ENCODE measurements around the gene DNAAF8. TPM values are rescaled to one million over a fixed set of nuclear protein-coding genes. Genes with fewer than 3 reads are reported as not detected.

Gene DNAAF8
- total RNA-seq, 2 experiments from 2014 or later = 0.11 to 0.16 TPM

DNA sequence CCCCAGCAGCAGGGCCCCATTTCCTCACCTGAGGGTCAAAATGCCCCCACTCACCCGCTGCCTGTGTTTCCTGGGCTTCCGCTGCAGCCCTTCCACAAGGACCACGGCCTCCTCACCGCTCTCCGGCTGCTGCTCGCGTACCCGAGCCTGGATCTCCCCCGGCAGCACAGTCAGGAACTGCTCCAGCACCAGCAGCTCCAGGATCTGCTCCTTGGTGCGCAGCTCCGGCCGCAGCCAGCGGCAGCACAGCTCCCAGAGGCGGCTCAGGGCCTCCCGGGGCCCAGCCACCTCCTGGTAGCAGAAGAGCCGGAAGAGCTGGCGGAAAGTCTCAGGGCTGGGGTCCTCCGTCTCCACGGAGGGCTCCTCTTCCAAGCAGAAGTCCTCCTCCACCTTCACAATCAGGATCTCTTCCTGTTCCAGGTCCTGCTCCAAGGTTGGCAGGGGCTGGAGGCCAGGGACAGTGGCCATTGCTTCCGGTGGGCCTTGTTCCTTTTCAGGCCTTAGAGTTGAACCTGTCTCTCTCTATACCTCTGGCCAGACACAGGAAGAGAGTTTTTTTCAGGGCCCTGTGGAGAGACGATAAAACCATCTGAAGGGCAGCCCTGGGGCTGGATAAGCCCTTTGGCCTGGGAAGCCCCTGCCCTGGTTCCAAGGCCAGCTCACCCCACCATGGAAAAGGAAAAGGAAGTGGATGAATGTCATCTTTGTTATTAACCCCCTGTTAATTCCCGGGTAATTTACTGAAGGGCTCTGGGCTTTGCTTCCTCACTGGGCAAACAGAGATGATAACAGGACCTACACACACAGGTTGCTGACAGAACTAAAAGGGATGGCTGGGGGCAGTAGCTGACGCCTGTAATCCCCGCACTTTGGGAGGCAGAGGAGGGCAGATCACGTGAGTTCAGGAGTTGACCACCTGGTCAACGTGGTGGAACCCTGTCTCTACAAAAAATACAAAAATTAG lies 31.5 kb downstream of the DNAAF8 start:
- intact Hi-C loops (cut with DNase I, micrococcal nuclease) = loop anchor here (2.0 to 5.0 kb wide), 5 partner anchors 141 to 883 kb away; partner anchors contain the start of genes CREBBP (in 1 of the 2), DNAJA3 (in 1 of the 2), HMOX2 (in 1 of the 2) and MGRN1 (in 1 of the 2)
- no peak for ATAC-seq
- POLR2A ChIA-PET = no interaction called here

DNA sequence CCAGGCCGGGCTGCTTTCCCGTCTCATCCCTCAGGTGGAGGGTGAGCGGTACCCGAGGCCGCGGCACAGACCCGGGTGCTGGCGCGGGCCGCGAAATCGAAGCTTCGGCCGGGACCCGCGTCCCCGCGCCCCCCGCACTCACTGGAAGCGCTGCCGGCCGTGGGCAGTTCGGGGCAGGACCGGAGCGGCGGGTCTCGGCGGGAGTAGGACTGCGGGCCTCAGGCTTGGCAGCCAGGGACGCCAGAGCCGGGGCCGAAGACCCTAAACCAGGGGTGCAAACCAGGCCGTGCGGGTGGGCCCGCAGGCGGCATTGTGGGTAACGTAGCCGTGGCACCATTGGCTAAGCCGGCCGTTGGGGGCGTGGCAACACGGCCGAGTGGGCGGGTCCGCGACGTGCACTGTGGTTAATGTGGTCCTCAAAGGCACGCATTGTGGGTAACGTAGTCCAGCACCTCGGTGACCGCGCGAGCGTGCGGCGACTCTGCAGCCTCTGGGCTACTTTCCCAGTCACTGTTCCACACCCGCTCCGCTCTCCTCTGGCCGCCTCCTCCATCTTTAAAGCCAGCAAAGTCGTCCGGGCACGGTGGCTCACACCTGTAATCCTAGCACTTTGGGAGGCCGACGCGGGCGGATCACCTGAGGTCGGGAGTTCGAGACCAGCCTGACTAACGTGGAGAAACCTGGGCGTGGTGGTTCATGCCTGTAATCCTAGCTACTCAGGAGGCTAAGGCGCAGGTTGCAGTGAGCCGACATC lies 32.7 kb downstream of the DNAAF8 start, which contains the start of gene ZNF500:
Gene ZNF500 (minus strand): TSS at position 288 of the 754 bp plus-strand sequence. CDS start 1,184 bp downstream, outside the sequence.
- peak within 1 kb of the TSS; percentile 89 for H3K4me3 Mint-ChIP-seq
- H3K27ac Mint-ChIP-seq = peak within 1 kb of the TSS; percentile 91
- no peaks in the 10 kb centered on the region for H3K9me3 Mint-ChIP-seq (ENCODE audit: low read depth)
- DNase-seq = peak; percentile 97
- intact Hi-C loops (cut with DNase I, micrococcal nuclease) = loop anchor here (1.0 to 5.0 kb wide), 9 partner anchors 33 to 885 kb away; partner anchors contain the start of genes ANKS3 (in 2 of the 2), DNAAF8 (in 2 of the 2), ROGDI (in 2 of the 2) and SEC14L5 (in 2 of the 2)
- H3K27me3 Mint-ChIP-seq = no peaks in the 10 kb centered on the region
- peak; percentile 78 for ATAC-seq
- peaks cover 25% of the 10 kb centered on the region for H3K4me1 Mint-ChIP-seq
- CTCF ChIA-PET = interaction anchor here (1.1 to 1.3 kb wide), 2 partner anchors 32 to 189 kb away, joined by 3 read pairs; partner anchors contain the start of gene DNAAF8
- H3K36me3 Mint-ChIP-seq (ENCODE audit: low read depth) = peaks cover 16% of the 10 kb centered on the region
- POLR2A ChIA-PET = no interaction called here

More for the DNA sequence above, 31.5 kb downstream of the DNAAF8 start:
- peak overlapping the region; percentile 89 for H3K4me3 Mint-ChIP-seq
- CTCF ChIA-PET = interaction anchor here (1.1 to 1.3 kb wide), 2 partner anchors 31 to 190 kb away, joined by 3 read pairs; partner anchors contain the start of gene DNAAF8
- H3K4me1 Mint-ChIP-seq = peaks cover 26% of the 10 kb centered on the region
- no peak for DNase-seq
- H3K27ac Mint-ChIP-seq = peak overlapping the region; percentile 76
- no peaks in the 10 kb centered on the region for H3K9me3 Mint-ChIP-seq (ENCODE audit: low read depth)
- peaks cover 21% of the 10 kb centered on the region for H3K36me3 Mint-ChIP-seq (ENCODE audit: low read depth)
- H3K27me3 Mint-ChIP-seq = no peaks in the 10 kb centered on the region

- Mint-ChIP-seq H3K4me1 (peaks cover 23% of the 10 kb centered on the region), H3K27ac (peak overlapping the region; percentile 88), H3K9me3 (ENCODE audit: low read depth) (no peaks in the 10 kb centered on the region), H3K36me3 (ENCODE audit: low read depth) (peaks cover 11% of the 10 kb centered on the region), H3K27me3 (no peaks in the 10 kb centered on the region), H3K4me3 (peak overlapping the region; percentile 89)
- POLR2A ChIA-PET = interaction anchor here (0.7 to 1.0 kb wide), 2 partner anchors 34 to 68 kb away, joined by 3 to 4 read pairs; partner anchors contain the start of genes ANKS3 and DNAAF8
- DNase-seq = peak; percentile 57
- CTCF ChIA-PET = interaction anchor here (0.6 to 1.8 kb wide), 8 partner anchors 9 to 351 kb away, joined by 3 to 5 read pairs (median 4); partner anchors contain the start of genes ANKS3, DNAAF8 and MGRN1
- no peak for ATAC-seq
- intact Hi-C loops (cut with DNase I, micrococcal nuclease) = loop anchor here (1.0 to 5.0 kb wide), 12 partner anchors 34 to 886 kb away; partner anchors contain the start of genes ANKS3 (in 2 of the 2), DNAAF8 (in 2 of the 2), ROGDI (in 2 of the 2) and SEC14L5 (in 2 of the 2)
These were observed 33.7 kb downstream of the DNAAF8 start for GRCh38 chr16:4767872-4768548.

DNA sequence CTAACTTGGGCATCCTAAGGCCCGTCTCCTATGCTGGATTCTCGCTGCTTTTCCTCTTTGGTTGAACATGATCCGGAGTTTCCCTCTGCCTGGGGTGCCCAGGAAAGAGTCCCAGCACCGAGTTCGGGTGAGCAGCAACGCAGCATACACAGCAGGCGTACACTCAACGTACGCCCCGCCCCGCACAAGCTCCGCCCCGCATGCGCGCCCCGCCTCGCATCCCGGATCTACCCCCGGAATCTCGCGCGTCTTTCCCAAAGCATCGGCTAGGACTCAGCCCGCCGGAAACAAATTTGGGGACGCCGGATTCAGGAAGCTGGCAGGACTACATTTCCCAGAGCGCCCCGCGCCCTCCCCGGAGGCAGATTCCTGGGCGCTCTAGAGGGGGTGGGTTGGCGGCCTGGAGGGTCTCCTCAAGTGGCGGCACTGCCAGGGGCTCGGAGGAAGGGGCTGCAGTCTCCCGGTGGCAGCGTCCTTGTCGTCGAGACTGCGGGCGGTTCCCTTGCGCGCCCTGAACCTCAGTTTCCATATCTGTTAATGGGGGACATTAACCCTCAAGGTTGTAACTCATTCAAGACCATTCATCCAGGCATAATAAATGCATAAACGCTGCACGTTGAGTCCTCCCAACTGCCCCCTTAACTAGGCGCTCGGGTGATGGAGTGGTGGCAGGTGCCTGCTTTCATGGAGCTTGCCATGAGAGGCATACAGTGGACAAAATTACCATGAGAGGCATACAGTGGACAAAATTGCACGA lies 34.4 kb downstream of the DNAAF8 start:
- ChIA-PET CTCF (interaction anchor here (0.6 to 1.8 kb wide), 9 partner anchors 8 to 351 kb away, joined by 3 to 5 read pairs (median 3); partner anchors contain the start of genes ANKS3, DNAAF8 and MGRN1), POLR2A (interaction anchor here (0.6 to 1.0 kb wide), 5 partner anchors 34 to 153 kb away, joined by 3 to 4 read pairs (median 3); partner anchors contain the start of genes ANKS3, DNAAF8 and ROGDI)
- DNase-seq (peak; percentile 95), ATAC-seq (peak; percentile 87)
- Mint-ChIP-seq H3K4me1 (peaks cover 22% of the 10 kb centered on the region), H3K9me3 (ENCODE audit: low read depth) (no peaks in the 10 kb centered on the region), H3K36me3 (ENCODE audit: low read depth) (peaks cover 11% of the 10 kb centered on the region), H3K27ac (peak overlapping the region; percentile 88), H3K27me3 (no peaks in the 10 kb centered on the region), H3K4me3 (peak overlapping the region; percentile 89)
- intact Hi-C loops (cut with DNase I, micrococcal nuclease) = loop anchor here (1.0 to 5.0 kb wide), 5 partner anchors 75 to 886 kb away; partner anchors contain the start of genes CREBBP (in 1 of the 2), GLYR1 (in 1 of the 2), NUDT16L1 (in 1 of the 2) and SEC14L5 (in 1 of the 2)

GRCh38 chr16:4769306-4769638 lies 34.9 kb downstream of the DNAAF8 start:
- ChIA-PET CTCF (interaction anchor here (1.5 to 1.8 kb wide), 2 partner anchors 9 to 35 kb away, joined by 3 to 5 read pairs; partner anchors contain the start of genes ANKS3 and DNAAF8), POLR2A (interaction anchor here (0.6 to 0.7 kb wide), 3 partner anchors 33 to 154 kb away, joined by 3 to 4 read pairs (median 3); partner anchors contain the start of gene ROGDI)
- Mint-ChIP-seq H3K27me3 (no peaks in the 10 kb centered on the region), H3K4me1 (peaks cover 19% of the 10 kb centered on the region), H3K36me3 (ENCODE audit: low read depth) (peaks cover 7% of the 10 kb centered on the region), H3K9me3 (ENCODE audit: low read depth) (no peaks in the 10 kb centered on the region), H3K4me3 (peak overlapping the region; percentile 89), H3K27ac (peak overlapping the region; percentile 45)
- intact Hi-C loops (cut with DNase I, micrococcal nuclease) = loop anchor here (5.0 kb wide), 2 partner anchors 188 to 887 kb away; partner anchors contain the start of genes CREBBP (in 1 of the 2) and SEC14L5 (in 1 of the 2)
- ATAC-seq = no peak
- DNase-seq = no peak

DNA sequence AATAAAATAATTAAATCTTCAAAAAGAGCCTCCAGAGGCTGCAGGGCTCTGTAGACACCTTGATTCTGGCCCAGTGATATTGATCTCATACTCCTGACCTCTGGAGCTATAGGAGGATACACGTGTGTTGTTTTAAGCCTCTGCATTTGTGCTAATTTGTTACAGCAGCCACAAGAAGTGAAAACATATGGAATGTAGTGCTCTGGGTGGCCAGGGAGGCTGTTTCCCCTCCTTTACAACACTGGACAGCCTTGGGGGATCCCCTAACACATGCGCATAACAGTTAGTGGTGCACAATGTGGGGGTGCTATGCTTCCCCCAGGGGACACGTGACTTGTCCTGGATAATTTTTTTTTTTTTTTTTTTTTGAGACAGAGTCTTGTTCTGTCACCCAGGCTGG lies 37.3 kb downstream of the DNAAF8 start:
- CTCF ChIA-PET = interaction anchor here (0.6 kb wide), 1 partner anchor 71 kb away, joined by 5 read pairs; no protein-coding TSS in a partner anchor
- no peaks in the 10 kb centered on the region for H3K36me3 Mint-ChIP-seq (ENCODE audit: low read depth)

DNA sequence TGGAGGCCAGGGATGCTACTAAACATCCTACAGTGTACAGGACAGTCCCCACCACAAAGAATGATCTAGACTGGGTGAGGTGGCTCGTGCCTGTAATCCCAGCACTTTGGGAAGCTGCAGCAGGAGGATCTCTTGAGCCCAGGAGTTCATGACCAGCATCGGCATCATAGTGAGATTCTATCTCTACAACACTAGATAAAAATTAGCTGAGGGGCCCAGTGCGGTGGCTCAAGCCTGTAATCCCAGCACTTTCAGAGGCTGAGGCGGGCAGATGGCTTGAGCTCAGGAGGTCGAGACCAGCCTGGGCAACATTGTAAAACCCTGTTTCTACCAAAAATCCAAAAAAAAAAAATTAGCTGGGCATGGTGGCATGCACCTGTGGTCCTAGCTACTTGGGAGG lies 38.0 kb downstream of the DNAAF8 start:
- no peaks in the 10 kb centered on the region for H3K27me3 Mint-ChIP-seq
- intact Hi-C loops (cut with DNase I, micrococcal nuclease) = no loop called here
- CTCF ChIA-PET = interaction anchor here (0.6 kb wide), 1 partner anchor 72 kb away, joined by 5 read pairs; no protein-coding TSS in a partner anchor

More for the DNA sequence above, 37.3 kb downstream of the DNAAF8 start:
- ATAC-seq (no peak), DNase-seq (no peak)
- Mint-ChIP-seq H3K4me3 (no peak overlapping the region), H3K27me3 (no peaks in the 10 kb centered on the region), H3K27ac (no peak overlapping the region), H3K9me3 (ENCODE audit: low read depth) (no peaks in the 10 kb centered on the region), H3K4me1 (peaks cover 11% of the 10 kb centered on the region)
- intact Hi-C loops (cut with DNase I, micrococcal nuclease) = no loop called here
- POLR2A ChIA-PET = no interaction called here

GRCh38 chr16:4775005-4775404 lies 40.7 kb downstream of the DNAAF8 start:
- no peaks in the 10 kb centered on the region for H3K4me1 Mint-ChIP-seq
- H3K27me3 Mint-ChIP-seq = no peaks in the 10 kb centered on the region
- H3K36me3 Mint-ChIP-seq (ENCODE audit: low read depth) = no peaks in the 10 kb centered on the region
- no peak for DNase-seq
- intact Hi-C loops (cut with DNase I, micrococcal nuclease) = no loop called here
- H3K27ac Mint-ChIP-seq = no peak overlapping the region
- no peak overlapping the region for H3K4me3 Mint-ChIP-seq
- ChIA-PET POLR2A (no interaction called here), CTCF (no interaction called here)
- ATAC-seq = no peak
- H3K9me3 Mint-ChIP-seq (ENCODE audit: low read depth) = no peaks in the 10 kb centered on the region

More for the DNA sequence above, 38.0 kb downstream of the DNAAF8 start:
- DNase-seq (no peak), ATAC-seq (no peak)
- POLR2A ChIA-PET = no interaction called here
- Mint-ChIP-seq H3K27ac (no peak overlapping the region), H3K9me3 (ENCODE audit: low read depth) (no peaks in the 10 kb centered on the region), H3K4me1 (peaks cover 9% of the 10 kb centered on the region), H3K4me3 (no peak overlapping the region), H3K36me3 (ENCODE audit: low read depth) (no peaks in the 10 kb centered on the region)

GRCh38 chr16:4776141-4776705 lies 41.9 kb downstream of the DNAAF8 start:
- Mint-ChIP-seq H3K4me1 (no peaks in the 10 kb centered on the region), H3K27me3 (no peaks in the 10 kb centered on the region), H3K27ac (no peak overlapping the region), H3K36me3 (ENCODE audit: low read depth) (no peaks in the 10 kb centered on the region), H3K4me3 (no peak overlapping the region), H3K9me3 (ENCODE audit: low read depth) (no peaks in the 10 kb centered on the region)
- CTCF ChIA-PET = interaction anchor here (0.6 to 0.8 kb wide), 2 partner anchors 16 to 410 kb away, joined by 3 read pairs; no protein-coding TSS in a partner anchor
- DNase-seq = no peak
- intact Hi-C loops (cut with DNase I, micrococcal nuclease) = no loop called here
- POLR2A ChIA-PET = no interaction called here
- no peak for ATAC-seq
